Activated CD8-positive, alpha-beta memory T cell treated with anti-CD3 and anti-CD28 coated beads for 48 hours (primary cell): Measurements from ENCODE around the gene NIP7.
"Not testable (repeated sequence)": the region's sequence is repeated elsewhere in the genome, so short reads cannot be mapped to it uniquely, and the experiment has no call there.

Experiments
- DNase-seq, 3 experiments: peaks; one replicate each; pipeline ENCODE4 v3.0.0-alpha.2; 2020; ENCODE audit warnings: low read depth in 2 of 3, low spot score in 2 of 3

NIP7 gene

DNA sequence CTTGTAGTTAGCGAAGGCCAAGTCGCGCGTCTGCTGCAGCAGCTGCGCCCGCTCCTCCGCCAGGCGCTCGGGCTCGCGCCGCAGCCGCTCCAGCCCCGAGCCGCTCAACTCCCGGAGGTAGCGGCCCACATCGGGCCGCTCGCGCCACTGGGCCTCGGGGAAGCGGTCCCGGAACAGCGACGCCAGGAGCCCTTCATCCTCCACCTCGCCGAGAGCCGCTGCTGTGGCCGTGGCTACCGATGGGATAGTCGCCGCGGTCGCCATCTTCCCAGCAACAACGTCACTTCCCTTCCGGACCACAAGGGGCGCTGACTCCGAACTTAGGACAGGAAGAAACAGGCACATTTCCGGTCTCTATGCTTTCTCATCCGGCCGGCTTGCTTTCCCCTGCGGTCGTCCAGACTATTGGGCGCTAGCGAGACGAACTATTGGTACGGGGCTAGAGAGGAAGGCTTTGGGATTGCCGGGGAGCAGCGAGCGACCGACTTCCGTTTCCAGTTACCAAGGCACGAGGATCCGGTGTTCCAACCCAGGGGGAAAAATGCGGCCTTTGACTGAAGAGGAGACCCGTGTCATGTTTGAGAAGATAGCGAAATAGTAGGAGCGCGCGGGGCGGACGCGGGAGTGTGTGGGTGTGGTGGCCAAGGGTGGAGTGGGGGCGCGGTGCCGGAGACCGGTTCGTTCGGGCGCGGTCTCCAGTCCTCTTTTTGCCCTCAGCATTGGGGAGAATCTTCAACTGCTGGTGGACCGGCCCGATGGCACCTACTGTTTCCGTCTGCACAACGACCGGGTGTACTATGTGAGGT, at the start of gene NIP7, which contains the start of gene COG8:
Gene NIP7, plus strand, starts transcription at position 484 of the 806 bp plus-strand sequence. Its CDS starts 58 bp downstream, at position 542.
Gene COG8, minus strand, starts transcription at position 276 of the 806 bp plus-strand sequence. Its CDS starts 12 bp downstream, at position 264.
- DNase-seq: peak; percentile 78 to 89 (median 79)

DNA sequence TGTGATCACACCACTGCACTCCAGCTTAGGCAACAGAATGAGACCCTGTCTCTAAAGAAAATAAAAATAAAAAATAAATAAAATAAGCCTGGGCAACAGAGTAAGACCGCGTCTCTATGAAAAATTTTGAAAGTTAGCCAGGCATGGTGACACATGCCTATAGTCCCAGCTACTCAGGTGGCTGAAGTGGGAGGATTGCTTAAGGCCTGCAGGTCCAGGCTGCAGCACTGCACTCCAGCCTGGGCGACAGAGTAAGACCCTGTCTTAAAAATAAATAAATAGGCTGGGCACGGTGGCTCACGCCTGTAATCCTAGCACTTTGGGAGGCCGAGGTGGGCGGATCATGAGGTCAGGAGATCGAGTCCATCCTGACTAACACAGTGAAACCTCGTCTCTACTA, 47.9 kb upstream of the NIP7 start:
- DNase-seq: not testable (repeated sequence)

- DNase-seq: no peak
Observed at GRCh38 chr16:69293401-69293800, 46.2 kb upstream of the NIP7 start.

DNA sequence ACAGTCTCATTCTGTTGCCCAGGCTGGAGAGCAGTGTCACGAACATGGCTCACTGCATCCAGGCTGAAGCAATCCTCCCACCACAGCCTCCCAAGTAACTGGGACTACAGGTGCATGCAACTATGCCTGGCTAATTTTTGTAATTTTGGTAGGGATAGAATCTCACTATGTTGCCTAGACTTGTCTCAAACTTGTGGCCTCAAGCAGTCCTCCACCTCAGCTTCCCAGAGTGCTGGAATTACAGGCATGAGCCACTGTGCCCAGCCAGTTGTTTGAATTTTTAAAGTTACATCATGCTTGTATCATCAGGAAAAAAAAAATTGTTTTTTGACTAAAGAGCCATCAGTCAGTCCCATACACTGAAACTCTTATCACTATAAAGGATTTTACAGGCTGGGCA, 45.5 kb upstream of the NIP7 start:
- DNase-seq: no peak

DNA sequence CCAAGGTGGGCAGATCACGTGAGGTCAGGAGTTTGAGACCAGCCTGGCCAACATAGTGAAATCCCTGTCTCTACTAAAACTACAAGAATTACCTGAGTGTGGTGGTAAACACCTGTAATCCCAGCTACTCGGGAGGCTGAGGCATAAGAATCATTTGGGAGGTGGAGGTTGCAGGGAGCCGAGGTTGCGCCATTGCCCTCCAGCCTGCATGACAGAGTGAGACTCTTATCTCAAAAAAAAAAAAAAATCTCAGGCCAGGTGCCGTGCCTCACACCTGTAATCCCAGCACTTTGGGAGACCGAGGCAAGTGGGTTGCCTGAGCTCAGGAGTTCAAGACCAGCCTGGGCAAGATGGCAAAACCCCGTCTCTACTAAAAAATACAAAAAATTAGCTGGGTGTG, 42.8 kb upstream of the NIP7 start:
- not testable (repeated sequence) for DNase-seq

DNA sequence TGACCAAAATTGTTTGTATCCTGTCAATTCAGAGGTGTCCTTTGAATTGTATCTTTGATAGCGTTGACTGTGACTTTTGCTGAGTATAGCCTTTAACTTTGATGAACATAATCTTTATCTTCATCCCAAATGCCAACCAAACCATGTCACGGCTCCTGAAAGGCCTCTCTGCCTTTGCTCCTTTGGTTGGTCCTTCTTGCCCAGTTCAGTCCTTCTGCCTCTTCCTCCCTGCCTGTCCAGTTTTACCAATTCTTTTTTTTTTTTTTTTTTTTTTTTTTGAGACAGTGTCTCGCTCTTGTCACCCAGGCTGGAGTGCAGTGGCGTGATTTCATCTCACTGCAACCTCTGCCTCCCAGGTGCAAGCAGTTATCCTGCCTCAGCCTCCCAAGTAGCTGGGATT, 41.3 kb upstream of the NIP7 start:
- DNase-seq: no peak

GRCh38 chr16:69301187-69301586, 38.4 kb upstream of the NIP7 start:
- no peak for DNase-seq

- no peak for DNase-seq
Observed at GRCh38 chr16:69301861-69302260, 37.7 kb upstream of the NIP7 start.

- no peak for DNase-seq
Observed at GRCh38 chr16:69302301-69302700, 37.3 kb upstream of the NIP7 start.

- DNase-seq: no peak
Observed at GRCh38 chr16:69306031-69306430, 33.5 kb upstream of the NIP7 start.

GRCh38 chr16:69307091-69307490, 32.5 kb upstream of the NIP7 start:
- no peak for DNase-seq

- no peak for DNase-seq
Observed at GRCh38 chr16:69307856-69308255, 31.7 kb upstream of the NIP7 start.

- no peak for DNase-seq
Observed at GRCh38 chr16:69309316-69309715, 30.3 kb upstream of the NIP7 start.

GRCh38 chr16:69310653-69311532, 28.7 kb upstream of the NIP7 start, which contains the start of gene VPS4A:
TSS of gene VPS4A (plus strand) at chr16:69311350. CDS start at chr16:69311512, 162 bp downstream.
- peak; percentile 97 to 99 (median 98) for DNase-seq

DNA sequence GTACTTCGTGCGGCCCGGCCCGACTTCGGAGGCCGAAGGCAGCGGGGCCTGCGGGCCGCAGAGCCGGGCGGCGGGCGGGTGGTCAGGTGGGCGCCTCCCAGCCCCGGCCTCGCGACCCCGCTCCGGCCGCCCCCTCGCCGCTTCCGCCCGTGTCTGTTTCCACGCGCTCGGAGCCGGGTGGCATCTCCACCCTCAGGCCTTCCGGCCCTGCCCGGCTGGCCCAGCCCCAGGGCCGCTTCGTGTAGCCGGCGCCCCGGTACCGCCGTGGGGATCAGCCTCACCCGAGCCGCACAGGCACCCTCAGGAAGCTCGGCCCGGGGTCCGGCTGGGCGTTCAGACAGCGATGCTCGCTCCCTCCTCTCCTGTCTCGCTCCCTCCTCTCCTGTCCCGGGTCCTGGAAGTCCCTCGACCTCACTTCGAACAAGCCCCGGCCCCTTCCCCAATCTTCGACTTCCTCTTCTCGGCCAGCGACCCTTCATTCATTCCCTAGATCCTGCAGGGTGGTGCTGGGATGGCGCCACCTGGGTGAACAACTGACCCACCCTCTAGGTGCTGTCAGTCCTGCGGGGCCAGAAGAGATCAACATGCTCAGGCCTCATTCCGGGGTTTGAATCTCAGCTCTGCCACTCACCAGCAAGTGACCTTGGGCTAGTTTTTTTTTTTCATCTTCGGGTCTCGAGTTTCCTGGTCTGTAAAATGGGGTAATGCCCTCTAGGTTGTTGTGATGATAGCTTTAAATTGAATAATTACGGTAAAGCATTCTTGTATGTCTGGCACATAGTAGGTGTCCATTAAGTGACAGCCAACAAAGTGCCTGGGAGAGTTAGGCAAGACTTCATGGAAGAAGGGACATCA, 27.8 kb upstream of the NIP7 start:
- DNase-seq: peak in 2 of 3 experiments; percentile 25 to 32

GRCh38 chr16:69313469-69313868, 26.1 kb upstream of the NIP7 start:
- DNase-seq: no peak

GRCh38 chr16:69314534-69314933, 25.0 kb upstream of the NIP7 start:
- DNase-seq: no peak

DNA sequence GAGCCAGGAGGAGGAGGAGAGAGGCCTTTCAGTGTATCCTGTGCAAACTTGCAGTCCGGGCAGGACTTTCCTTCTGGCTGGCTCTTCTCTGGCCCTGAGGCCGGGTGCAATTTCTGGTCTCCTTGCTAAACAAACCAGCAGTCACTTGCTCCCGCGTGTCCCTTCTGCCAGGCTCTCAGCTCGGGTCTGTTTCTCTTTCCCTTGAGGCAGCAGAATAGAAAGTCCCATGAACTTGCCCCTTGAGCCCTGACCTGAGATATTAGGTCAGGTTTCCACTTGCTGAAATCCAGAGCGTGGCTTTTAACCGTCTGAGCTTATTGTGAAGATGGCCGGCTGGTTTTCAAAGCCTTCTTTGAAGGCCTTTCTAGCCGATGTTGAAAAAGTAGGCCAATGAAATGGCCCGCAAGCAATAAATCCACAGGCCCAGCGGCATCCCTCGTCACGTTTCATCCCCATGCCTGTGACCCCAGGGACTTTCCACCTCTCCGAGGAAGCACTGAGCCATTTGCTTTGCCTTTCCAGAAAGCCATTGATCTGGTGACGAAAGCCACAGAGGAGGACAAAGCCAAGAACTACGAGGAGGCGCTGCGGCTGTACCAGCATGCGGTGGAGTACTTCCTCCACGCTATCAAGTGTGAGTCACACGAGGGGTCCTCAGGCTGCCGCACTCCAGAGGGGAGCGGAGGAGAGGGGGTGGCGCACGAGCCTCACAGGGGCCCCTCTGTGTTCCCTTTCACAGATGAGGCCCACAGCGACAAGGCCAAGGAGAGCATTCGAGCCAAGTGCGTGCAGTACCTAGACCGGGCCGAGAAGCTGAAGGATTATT, 23.9 kb upstream of the NIP7 start:
- DNase-seq: no peak

DNA sequence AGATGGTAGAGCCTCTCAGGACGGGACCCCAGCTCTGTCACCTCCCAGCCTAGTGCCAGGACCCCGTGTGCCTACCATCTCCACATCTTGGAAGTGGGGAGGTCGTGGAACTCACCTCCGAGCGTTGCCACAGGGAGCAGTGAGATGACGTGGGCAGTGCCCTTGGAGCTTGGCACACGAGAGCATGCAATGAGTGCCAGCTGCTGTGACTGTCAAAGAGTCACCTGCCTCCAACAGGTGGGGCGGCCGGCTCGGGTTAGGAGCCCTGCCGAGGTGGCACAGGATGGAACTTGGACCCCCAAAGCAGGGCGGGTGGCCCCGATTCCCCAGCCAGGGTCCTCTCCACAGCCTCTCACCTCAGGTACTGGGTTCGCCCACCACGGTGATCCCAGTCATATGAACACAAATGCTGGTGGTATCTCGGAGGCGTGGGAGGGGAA, 23.0 kb upstream of the NIP7 start:
- no peak for DNase-seq
